HL-60 (cell line): ENCODE data around the gene INPP5B.

ENCODE experiments used
- DNase-seq, 2 experiments: peaks; one replicate each; pipeline ENCODE4 v3.0.0-alpha.2; 2010 to 2020; ENCODE audit warnings: low read depth in 1 of 2, low spot score in 1 of 2
- H3K27ac ChIP-seq: fragments of 250-450 bp; sonication (Bioruptor Pico); replicated peaks from 2 replicates; pipeline ENCODE4 v1.5.1; 2020; ENCODE audit warnings: mild to moderate bottlenecking, moderate library complexity
- H3K27me3 ChIP-seq: fragments of 250-450 bp; sonication (Bioruptor Pico); 2 replicates; pipeline ENCODE4 v1.5.1; 2021; ENCODE audit warnings: mild to moderate bottlenecking, moderate library complexity; ENCODE audit not compliant: insufficient read depth, poor library complexity, severe bottlenecking
- H3K4me3 ChIP-seq: replicated peaks from 2 replicates; pipeline ENCODE4 v1.5.1; 2011; ENCODE audit warnings: mild to moderate bottlenecking, control low read depth, low read length; ENCODE audit not compliant: insufficient read depth
- GABPA ChIP-seq: IDR thresholded peaks from 2 replicates; pipeline ENCODE4 v1.6.1; 2012; ENCODE audit warnings: low read depth
- POLR2AphosphoS5 ChIP-seq: IDR thresholded peaks from 2 replicates; pipeline ENCODE4 v1.6.1; 2012; ENCODE audit warnings: low read depth
- REST ChIP-seq: IDR thresholded peaks from 2 replicates; pipeline ENCODE4 v1.6.1; 2012; ENCODE audit warnings: low read depth; ENCODE audit not compliant: insufficient replicate concordance
- SPI1 ChIP-seq: IDR thresholded peaks from 2 replicates; pipeline ENCODE4 v1.6.1; 2012; ENCODE audit warnings: low read depth, mild to moderate bottlenecking, borderline replicate concordance
- TF ChIP-seq, protein P1 (sequence below): IDR thresholded peaks from one replicate; pipeline ENCODE4 v1.5.1; 2011; ENCODE audit warnings: low read length, control low read depth, inconsistent platforms; ENCODE audit not compliant: insufficient read depth

Gene INPP5B

GRCh38 chr1:37948841-37949240 lies 2.0 kb upstream of the INPP5B start:
- no peaks in the 10 kb centered on the region for H3K27me3 ChIP-seq
- DNase-seq, result no peak
- H3K4me3 ChIP-seq, result no peak overlapping the region
- no peak for TF ChIP-seq REST
- no peak for TF ChIP-seq POLR2AphosphoS5
- TF ChIP-seq GABPA, result no peak
- TF ChIP-seq, protein P1, sequence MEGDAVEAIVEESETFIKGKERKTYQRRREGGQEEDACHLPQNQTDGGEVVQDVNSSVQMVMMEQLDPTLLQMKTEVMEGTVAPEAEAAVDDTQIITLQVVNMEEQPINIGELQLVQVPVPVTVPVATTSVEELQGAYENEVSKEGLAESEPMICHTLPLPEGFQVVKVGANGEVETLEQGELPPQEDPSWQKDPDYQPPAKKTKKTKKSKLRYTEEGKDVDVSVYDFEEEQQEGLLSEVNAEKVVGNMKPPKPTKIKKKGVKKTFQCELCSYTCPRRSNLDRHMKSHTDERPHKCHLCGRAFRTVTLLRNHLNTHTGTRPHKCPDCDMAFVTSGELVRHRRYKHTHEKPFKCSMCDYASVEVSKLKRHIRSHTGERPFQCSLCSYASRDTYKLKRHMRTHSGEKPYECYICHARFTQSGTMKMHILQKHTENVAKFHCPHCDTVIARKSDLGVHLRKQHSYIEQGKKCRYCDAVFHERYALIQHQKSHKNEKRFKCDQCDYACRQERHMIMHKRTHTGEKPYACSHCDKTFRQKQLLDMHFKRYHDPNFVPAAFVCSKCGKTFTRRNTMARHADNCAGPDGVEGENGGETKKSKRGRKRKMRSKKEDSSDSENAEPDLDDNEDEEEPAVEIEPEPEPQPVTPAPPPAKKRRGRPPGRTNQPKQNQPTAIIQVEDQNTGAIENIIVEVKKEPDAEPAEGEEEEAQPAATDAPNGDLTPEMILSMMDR, result no peak
- no peak for TF ChIP-seq SPI1
- no peak overlapping the region for H3K27ac ChIP-seq

DNA sequence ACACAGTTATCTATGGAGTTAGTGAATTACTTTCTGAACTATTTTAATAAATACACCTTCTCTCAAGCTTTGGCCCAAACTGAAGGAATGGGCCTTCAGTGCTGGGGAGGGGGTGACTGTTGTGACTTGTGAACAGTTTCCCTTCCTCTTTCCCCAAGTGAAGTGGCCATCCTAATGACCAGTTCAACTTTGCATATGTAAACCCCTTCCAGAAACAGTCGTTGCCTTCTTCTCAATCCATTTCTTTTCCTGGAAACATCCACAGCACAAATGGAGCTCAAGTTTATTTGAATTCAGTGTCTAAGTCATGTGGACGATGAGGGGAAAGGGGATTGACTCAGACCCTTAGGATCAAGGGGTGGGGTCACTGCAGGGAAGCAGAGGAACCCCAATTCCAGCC lies 1.3 kb upstream of the INPP5B start:
- no peak overlapping the region for H3K4me3 ChIP-seq
- DNase-seq, result no peak
- TF ChIP-seq, protein P1, result no peak
- TF ChIP-seq REST (no peak), GABPA (no peak), SPI1 (no peak), POLR2AphosphoS5 (no peak)
- no peaks in the 10 kb centered on the region for H3K27me3 ChIP-seq
- H3K27ac ChIP-seq, result no peak overlapping the region

- Histone ChIP-seq H3K4me3 (peak overlapping the region; percentile 79), H3K27ac (peak overlapping the region; percentile 73; the same call in 1 of the 2 replicates), H3K27me3 (no peaks in the 10 kb centered on the region)
- DNase-seq, result no peak
- no peak for TF ChIP-seq GABPA
- TF ChIP-seq REST, result no peak
- TF ChIP-seq, protein P1, result no peak
- TF ChIP-seq SPI1, result no peak
- TF ChIP-seq POLR2AphosphoS5, result no peak
Observed at GRCh38 chr1:37947364-37947763, 511 bp upstream of the INPP5B start.
